HG02759 (cell line): ENCODE data around the gene MRPS18A.

ENCODE experiments used
- ATAC-seq: cut with Tn5 transposase; IDR thresholded peaks from one replicate; pipeline ENCODE4 v1.9.1; 2021; ENCODE audit warnings: mild to moderate bottlenecking, moderate library complexity; ENCODE audit not compliant: unreplicated experiment

The MRPS18A gene

DNA sequence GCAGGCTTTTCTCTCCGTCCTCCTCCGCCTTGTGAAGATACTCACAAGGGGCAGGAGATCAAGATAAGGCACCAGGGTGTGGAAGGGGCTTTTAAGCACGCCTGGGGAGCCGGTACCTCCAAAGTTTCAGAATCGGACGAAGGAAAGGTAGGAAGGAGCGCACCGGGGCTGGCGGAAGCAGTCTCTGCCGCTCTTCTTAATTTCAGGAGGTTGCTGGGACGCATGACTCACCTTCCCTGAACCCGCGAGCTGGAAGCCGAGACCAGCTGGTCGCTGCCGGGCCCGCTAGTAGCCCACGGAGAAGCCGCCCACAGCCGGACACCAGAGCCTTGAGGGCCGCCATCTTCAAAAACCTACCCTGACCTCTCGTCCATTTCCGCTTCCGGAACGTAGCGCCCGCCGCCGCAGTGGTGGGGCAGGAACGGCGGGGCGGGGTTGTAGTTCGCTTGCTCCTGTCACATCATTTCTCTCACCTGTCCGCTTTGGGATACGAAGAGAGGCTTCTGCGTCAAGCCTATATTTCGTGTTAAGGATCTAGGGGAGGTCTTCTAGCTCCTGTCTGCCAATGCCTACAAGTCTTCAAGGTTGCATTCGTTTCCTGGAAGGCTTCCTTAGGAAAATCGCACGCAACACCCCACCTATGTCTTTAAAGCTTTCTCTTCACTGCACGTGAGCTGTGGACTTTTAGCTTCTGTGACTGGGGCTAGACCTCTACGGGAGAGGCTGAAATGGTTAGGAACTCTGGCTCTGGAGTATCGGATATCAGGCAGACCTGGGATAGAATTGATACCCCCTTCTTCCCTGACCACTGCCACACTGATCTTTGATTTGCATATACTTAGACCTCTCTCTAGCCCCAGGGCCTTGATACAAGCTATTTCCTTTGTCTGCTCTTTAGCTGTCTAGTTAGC is at the start of gene MRPS18A:
Gene MRPS18A (minus strand): TSS at position 355 of the 911 bp plus-strand sequence. CDS start 12 bp downstream, at position 343.
- peak; percentile 92 for ATAC-seq

DNA sequence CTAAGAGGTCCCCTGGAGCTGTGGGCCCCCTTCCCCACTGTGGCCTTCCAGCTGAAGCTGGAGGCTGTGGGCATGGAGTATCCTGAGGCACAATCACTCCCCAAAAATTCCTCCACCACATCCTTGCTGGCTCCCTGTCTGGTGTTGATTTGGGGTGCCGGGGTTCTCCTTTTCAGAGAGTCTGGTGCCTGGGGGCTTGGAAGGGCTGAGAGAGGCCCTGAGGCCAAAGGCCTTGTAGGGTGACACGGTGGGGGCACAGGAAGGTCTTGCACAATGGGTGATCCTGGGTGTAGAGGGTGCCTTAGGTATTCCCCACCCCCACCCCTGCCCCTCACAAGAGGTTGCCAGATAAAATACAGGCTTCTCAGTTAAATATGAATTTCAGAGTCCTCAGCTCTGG is 49.3 kb upstream of the MRPS18A start:
- no peak for ATAC-seq

DNA sequence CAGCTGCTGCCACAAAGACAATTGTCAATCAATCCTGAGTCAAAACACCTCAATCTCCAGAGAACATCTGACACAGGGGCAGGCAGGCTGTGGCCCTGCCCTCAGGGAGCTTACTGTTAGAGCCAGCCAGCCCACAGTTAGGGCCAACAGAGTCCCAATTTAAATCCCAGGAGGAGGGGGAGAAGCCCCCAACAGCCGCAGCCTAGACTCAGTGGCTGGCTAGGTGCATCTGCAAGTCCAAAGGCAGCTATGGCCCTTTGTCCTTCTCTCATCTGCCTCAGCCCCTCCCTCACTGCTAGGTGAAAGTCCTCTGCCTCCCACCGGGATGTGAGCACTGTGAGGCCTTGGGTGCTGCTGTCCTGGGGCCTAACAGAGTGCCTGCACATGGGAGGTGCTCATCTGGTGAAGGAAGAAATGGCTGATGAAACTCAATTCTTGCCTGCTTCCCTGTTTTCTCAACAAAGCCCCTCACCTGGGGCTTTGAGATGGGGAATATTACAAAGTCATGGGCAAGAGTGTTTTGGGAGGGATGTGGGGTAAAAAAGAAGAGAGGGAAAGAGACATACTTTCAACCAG is 48.7 kb upstream of the MRPS18A start:
- ATAC-seq, result no peak

DNA sequence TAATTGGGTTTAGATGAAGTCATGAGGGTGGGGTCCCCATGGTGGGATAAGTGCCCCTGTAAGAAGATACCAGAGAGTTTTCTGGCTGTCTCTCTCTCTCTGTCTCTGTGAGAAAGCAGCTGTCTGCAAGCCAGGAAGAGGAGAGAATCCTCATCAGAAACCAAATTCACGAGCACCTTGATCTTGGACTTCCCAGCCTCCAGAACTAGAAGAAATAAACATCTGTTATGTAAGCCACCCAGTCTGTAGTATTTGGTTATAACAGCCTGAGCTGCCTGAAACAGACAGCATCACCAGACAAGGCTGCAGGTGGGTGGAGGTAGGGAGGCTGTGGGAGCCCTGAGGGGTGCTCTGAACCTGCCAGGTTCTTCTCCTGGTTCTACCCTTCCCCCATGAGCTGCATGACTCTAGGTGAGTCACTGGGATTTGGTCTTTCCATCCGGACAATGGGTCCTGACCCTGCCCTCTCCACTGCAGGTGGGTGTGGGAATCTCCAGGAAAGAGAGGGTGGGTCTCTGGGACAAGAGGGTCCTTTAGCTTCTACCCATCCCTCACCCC is 48.1 kb upstream of the MRPS18A start:
- ATAC-seq, result no peak

DNA sequence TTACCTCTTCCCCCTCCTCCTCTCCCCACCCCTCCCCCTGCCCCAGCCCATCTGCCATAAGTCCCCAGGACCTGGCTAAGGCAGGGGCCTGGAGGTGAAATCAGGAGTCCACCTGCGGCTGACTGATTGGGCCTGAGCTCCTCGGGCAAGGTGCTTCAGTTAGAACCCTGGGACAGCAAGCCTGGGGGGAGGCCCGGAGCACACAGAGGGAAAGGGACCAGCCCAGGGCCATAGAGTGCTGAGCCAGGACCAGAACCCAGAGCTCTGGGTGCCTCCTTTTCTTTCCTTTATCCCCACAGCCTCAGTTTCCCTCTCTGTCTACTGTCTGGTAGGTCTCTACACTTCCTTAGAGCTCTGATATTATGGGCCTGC is 46.7 kb upstream of the MRPS18A start:
- no peak for ATAC-seq

DNA sequence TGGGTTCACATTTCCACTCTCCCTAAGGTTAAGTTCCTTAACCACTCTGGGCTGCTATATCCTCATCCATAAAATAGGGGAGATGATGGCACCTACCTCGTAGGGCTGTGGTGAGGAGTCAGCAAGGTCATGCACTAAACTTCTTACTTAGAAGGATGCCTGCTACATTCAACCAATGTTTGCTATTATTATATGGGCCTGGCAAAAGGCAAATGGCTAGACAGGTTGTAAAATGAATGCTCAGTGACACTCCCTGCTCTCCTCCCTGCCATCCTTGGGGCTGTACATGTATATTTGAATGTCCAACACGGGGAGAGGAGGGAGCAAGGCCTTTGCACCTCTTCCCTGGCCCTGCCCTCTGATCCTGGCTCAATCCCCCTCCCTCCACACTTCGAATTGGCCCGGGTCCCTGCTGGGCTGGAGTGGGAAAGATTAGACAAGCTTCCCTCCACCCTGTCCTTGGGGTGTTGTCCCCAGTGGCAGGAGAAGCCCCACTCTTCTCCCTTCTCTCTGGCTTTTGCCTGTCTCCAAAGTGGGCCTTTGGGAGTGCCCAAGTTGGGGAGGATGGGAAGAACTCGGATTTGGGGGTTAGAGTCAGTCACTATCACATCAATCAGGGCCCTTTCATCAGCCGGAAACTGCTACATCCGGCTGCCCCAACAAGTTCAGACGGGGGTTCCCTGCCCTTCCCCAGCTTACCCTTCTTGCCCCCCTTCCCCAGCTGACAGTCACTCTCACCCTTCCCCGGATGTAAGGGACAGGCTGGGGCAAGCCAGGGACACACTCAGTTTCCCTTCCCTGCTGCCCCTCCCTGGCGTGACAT is 46.1 kb upstream of the MRPS18A start:
- peak; percentile 76 for ATAC-seq

DNA sequence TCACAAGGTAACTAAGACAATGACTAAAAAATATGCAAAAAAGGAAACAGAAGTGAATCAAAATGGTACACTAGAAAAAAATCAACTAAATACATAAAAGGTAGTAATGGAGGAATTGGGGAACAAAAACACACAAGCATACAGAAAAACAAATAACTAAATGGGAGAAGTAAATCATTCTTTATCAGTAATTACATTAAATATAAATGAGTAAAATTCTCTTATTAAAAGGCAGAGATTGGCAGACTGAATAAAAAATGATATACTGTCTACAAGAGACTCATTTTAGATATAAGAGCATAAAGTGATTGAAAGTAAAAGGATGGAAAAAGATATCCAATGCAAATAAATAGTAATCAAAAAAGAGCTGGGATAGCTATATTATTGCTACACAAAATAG is 43.0 kb upstream of the MRPS18A start:
- no peak for ATAC-seq

DNA sequence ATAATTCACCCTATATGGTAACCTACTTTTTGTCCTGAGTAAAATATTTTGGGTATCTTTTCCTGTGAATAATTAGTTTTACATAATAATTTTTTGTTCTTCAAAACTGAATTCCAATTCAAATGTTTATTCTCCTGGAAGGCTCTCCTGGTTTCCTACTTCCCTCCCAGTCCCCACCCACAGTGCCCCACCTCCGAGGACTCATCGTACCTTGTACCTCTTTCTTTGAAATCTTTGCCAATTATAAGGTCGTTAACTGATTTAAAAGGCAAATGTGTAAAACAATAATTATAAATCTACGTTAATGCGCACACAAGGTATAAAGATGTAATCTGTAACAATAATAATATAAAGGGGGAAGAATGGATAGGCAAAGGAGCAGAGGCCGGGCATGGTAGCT is 41.9 kb upstream of the MRPS18A start:
- no peak for ATAC-seq

DNA sequence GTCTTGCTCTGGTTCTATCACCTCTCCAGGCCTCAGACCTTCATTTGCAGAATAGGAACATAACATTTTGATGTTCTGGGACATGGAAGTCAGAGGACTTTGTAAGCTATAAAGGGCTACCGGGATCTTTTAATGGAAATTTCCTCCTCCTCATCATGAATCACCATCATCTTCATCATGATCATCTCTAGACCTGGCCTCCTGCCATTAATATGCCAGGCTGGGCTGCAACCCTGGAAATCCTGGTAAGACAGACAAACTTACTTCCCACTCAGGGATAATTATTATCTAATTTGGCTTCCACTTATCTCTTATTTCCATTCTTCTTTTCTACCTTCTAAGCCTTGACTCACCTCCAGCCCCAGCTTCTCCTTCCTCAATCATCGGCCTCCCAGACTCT is 41.0 kb upstream of the MRPS18A start:
- ATAC-seq, result no peak

DNA sequence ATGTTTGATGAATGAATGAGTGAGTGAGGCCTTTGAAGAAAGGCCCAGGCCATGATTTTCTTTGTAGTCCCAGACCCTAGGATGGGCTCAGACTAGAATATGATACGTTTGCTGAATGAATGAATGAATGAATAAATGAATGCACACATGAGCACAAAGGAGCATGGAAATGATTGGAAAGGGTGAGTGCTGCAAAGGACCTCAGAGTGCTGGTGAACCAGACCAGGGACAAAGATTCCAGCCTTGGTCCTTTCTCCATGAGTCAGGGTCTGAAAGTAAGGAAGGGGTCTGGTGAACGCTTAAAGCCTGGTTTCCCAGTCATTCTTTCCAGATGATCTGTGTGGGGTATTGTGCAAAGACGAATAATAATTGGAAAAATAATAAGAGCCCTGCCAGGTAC is 40.0 kb upstream of the MRPS18A start:
- ATAC-seq, result no peak

DNA sequence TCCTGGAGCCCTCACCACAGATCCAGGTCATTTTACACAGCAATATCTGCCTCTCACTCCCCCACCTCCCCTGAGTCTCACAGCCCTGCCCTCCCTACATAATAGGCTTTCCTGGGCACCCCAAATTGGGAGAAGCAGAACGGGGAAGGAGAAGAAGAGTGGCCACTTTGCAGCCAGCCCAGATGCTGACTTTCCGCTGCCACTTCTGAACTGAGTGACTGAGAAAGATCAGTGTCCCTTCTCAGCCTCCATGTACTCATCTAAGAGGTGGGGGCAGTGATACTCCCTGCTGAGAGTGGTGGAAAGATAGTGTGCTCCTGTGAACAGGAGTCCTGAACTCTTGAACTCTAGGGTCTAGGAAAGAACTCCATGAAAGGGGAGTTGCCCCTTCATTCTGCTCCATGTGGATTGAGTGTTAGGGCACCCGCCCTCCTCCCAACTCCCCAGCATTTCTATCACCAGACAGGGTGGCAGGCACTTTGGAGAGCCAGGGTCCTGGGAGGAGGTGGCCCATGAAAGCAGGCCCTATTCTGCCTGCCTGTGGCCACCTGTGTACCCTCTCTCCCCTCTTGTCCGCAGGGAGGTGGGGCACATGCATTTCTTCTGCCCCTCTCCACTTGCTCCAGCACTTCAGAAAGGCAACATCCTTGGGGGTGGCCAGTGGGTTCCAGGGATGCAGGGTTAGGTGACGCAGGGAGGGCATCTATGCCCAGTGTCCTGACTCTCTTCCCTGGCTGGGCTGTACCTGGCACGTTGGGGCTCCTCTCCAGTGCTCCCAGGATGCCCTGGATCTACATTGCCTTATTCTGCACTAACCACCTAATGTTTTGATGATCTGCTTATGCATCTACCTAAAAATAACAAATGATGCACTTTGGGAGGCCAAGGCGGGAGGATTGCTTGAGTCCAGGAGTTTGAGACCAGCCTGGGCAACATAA is 38.3 kb upstream of the MRPS18A start:
- ATAC-seq, result peak; percentile 5

DNA sequence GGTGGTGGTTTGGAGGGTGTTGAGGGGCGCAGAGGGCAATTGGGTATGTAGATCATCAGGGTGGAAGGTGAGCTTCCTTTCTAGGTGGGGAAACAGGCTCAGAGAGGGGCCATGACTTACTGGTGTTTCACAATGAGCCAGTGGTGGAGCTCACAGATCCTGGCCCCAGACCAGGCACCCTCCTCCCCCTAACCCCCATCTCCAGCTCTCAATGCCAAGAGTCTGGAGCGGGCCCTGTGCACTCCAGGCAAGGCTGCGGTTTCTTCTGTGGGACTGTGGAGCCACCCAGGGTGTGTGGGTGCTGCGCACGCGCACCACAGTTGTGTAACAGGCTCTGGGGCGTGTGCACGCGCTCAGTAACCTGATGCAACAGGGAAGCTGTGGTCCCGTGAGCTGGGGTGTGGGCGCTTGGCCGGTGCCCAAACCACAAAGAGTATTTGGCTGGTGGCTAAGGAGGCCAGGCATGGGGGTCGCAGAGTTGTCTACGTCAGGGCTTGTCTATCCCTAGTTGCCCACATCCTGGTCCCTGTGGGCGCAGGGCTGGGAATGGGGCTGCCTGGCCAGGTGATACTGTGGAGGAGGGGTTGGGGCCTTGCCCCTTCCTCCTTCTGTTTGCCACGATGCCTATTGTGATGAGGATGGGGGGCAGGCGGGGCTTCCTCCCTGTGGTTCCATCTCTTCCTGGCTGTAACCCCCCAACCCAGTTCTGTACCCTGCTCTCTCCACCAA is 37.5 kb upstream of the MRPS18A start:
- ATAC-seq, result peak; percentile 83

DNA sequence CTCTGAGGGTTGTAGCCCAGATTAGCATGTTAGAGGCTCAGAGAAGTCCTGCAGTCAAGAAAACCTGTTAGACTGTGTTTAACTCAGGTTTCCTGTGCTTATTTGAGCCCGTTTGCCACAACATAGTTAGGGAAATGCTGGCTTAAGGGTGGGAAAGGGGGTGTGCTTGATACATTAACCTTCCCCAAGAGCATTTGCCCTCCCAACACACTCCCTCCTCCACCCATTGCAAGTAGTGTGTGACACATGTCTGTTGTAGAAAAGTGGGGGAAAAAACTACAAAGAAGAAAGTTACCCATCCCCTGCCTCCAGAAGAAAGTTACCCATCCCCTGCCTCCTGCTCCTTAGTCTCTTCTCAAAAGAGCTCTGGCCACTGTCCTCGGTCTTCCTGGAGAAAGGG is 36.8 kb upstream of the MRPS18A start:
- no peak for ATAC-seq

DNA sequence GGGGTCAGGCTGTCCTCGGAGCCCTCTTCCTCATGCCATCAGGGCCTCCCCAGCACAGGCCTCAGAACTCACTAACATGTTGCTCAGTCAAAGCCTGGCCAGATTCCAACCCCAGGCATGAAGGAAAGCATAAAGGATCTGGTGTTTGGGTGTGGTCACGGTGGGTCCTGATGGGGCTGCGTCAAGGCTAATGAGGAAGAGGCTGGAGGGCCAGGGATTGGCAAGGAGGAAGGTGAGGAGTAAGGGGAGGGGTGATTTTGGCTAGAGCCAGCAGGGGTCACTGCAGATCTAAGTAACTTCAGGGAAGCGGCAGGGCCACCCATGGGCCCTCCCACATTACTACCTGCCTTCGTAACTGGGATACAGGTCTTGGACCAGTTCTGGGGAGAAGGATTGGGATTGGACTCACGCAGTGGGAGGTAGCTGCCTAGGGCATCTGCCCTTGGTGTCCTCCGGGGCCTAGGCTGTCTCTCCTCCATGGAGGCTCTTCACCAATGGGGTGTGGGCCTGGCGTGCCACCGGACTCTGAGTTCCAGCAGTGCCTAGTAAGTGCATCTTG is 36.2 kb upstream of the MRPS18A start:
- peak; percentile 60 for ATAC-seq

DNA sequence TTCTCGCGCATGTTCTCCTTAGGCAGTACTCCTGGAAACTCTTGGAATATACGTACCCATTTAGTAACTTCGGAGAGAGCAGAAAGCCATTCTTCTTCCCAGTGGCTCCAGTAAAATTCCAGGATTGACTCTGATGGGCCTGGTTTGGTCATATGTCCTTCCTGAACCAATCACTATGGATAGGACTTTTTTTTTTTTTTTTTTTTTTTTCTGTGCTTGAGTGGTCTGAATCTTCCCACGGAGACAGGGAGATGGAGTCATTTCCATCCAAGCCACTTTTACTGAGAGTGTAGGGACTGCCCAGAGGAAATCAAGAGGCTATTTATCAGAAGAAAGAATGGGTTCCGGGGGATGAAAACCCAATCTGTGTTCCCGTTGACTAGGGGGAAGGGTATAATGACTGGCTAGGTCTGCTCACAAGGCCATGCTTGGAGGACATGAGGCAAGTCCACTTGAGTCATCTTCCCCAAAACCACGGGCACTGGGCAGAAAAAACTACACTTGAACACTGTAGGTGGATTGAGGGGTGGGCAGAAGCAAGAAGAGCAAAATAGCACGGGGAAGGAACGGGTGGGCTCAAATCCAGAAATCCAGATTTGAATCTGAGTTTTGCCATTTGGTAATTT is 35.4 kb upstream of the MRPS18A start:
- no peak for ATAC-seq

DNA sequence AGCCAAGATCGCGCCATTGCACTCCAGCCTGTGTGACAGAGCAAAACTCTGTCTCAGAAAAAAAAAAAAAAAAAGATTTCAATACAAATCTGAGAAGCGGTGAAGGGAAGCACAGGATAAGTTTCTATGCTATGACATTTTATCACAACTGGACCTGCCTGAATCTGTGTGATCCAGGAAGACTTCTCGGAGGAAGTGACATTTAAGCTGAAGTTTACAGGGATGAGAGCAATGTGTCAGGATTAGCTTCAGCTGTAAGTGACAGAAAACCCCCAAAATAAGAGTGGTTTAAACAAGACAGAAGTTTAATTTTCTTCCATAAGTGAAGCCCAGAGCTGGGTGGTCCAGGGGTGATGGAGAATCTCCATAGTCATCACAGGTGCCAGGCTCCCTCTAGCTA is 33.4 kb upstream of the MRPS18A start:
- ATAC-seq, result no peak

DNA sequence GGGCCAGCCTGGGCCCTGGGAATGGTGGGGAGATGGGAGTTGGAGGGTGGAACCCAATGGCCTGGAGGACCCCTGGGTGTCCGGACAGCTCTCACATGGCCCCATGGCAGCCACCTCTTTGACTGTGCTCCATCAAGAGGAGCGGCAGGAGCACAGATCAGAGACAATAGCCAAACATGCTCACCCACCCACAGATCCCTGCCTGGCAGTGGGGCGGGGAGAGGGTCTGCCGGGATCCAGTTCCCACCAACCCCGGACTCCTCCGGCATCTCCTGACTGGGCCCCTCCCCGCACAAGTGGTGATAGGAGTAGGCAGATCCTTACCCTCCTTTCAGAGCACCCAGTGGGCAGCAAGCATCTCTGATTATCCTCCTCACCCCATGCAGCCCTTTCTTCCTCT is 31.9 kb upstream of the MRPS18A start:
- ATAC-seq, result no peak

DNA sequence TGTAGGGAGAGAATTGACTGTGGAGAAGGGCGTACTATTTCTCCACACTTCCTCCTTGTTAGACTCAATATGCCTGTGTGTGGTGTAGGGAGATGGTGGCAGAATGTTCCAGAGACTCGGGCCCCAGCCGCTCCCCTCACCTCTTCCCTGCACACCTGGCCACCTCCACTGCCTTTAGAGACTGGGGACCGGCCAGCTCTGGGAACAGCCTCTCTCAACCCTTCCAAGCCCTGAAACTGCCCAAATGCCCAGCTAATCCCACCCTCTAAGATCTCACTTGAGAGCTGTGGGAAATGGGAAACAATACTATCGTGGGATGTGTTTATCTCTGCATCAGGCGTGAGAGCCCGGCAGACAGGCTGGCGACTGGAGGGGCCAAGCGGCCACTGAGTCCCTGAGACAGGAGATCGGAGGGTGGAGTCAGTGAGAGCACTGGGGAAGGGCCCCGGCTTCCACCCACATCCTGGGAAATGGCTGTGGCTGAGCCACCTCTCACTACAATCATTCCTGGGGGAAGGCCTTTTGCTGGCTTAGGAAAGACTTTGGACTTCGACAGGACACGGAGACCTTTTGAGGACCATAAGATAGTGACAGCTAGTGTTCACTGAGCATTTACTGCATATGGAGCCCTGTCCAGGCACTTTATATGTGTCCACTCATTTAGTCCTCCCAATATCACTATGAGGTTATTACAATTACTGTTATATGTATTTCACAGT is 31.0 kb upstream of the MRPS18A start:
- ATAC-seq, result no peak
